ENCODE data around the gene INHBA.

The INHBA gene

DNA sequence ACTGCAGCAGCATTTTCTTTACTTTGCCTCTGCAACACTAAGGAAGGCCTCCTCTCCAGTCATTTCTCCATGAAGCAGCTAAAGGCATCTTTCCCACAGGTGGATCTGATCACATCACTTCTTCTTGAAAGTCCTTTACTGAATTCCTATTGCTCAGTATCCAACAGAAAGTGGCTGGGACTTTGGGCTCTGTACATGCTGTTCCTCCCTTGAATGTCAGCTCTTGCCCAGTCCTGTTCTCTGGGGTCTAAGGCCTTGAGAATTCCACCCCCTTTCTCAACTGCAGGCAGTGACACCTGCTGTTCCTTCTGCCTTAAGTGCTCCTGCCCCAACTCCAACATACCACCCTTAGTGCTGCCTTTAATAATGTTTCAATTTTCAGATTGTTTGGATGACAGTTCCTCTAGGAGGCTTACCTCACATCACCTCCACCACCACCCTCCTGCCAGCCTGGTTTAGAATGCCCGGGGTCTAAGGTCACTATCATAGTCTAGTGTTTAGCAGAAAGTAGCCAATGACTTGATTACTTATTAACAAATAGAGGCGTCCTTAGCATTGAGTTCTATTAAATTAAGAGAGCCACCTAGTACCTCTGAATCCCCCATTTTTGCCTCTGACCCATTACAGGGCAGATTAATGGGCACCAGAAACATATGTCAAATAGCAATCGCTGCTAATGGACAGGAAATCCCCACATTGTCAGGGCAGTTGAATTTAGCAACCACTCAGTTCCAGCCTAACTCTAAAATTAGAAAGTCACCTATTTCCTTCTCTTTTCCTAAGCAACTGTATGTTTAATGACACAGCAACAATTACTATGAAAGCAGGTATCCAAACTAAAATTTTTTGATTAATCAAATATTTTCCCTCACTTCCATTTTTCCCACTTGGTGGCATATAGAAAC lies 11.4 kb downstream of the INHBA start:
- TF ChIP-seq CTCF (IDR thresholded peaks at IDR 0.05; ENCODE audit: low read depth, low read length, poor library complexity, severe bottlenecking) (no peak), EZH2phosphoT487 (IDR thresholded peaks at IDR 0.05; ENCODE audit: borderline replicate concordance, low read length) (no peak)
- Histone ChIP-seq H3K9me2 (replicated peaks; ENCODE audit: control insufficient read depth, low read length) (no peaks in the 10 kb centered on the region), H3K27ac (ENCODE audit: low read depth, low read length) (no peak overlapping the region), H3K4me3 (ENCODE audit: low read length) (no peak overlapping the region), H3K4me2 (ENCODE audit: low read length) (no peak overlapping the region), H3K4me1 (ENCODE audit: control insufficient read depth, low read length) (no peaks in the 10 kb centered on the region), H3K79me2 (ENCODE audit: control insufficient read depth, low read length) (no peaks in the 10 kb centered on the region), H3K9me3 (ENCODE audit: control insufficient read depth, insufficient read depth, low read length) (no peaks in the 10 kb centered on the region), H3K36me3 (ENCODE audit: control insufficient read depth, low read length) (no peaks in the 10 kb centered on the region), H4K20me1 (ENCODE audit: control insufficient read depth, insufficient read depth, low read depth, low read length) (no peaks in the 10 kb centered on the region), H3K27me3 (ENCODE audit: control insufficient read depth, low read length) (no peaks in the 10 kb centered on the region), H3F3A (ENCODE audit: control insufficient read depth, insufficient read depth) (no peaks in the 10 kb centered on the region)

DNA sequence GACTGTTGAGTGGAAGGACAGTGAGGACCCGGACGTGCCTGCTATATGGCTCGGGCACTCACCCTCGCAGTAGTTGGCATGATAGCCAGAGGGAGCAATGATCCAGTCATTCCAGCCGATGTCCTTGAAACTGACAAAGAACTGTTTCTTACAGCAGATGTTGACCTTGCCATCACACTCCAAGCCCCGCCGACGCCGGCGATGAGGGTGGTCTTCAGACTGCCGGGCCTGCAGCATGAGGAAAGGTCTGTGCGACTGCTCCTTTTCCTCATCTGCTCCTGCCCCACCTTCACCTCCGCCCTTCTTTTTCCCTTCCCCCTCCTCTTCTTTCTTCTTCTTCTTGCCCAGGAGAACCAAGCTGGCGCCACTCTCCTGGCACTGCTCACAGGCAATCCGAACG lies 13.1 kb downstream of the INHBA start:
- Histone ChIP-seq H3K4me2 (ENCODE audit: low read length) (no peak overlapping the region), H3K9me3 (ENCODE audit: control insufficient read depth, insufficient read depth, low read length) (no peaks in the 10 kb centered on the region), H3F3A (ENCODE audit: control insufficient read depth, insufficient read depth) (no peaks in the 10 kb centered on the region), H3K36me3 (ENCODE audit: control insufficient read depth, low read length) (no peaks in the 10 kb centered on the region), H4K20me1 (ENCODE audit: control insufficient read depth, insufficient read depth, low read depth, low read length) (no peaks in the 10 kb centered on the region), H3K27ac (ENCODE audit: low read depth, low read length) (no peak overlapping the region), H3K27me3 (ENCODE audit: control insufficient read depth, low read length) (no peaks in the 10 kb centered on the region), H3K79me2 (ENCODE audit: control insufficient read depth, low read length) (no peaks in the 10 kb centered on the region), H3K4me1 (ENCODE audit: control insufficient read depth, low read length) (no peaks in the 10 kb centered on the region), H3K9me2 (replicated peaks; ENCODE audit: control insufficient read depth, low read length) (no peaks in the 10 kb centered on the region), H3K4me3 (ENCODE audit: low read length) (no peak overlapping the region)
- TF ChIP-seq CTCF (IDR thresholded peaks at IDR 0.05; ENCODE audit: low read depth, low read length, poor library complexity, severe bottlenecking) (no peak), EZH2phosphoT487 (IDR thresholded peaks at IDR 0.05; ENCODE audit: borderline replicate concordance, low read length) (no peak)

GRCh38 chr7:41688906-41689305 lies 14.0 kb downstream of the INHBA start:
- no peak overlapping the region for H3K4me3 ChIP-seq (ENCODE audit: low read length)
- TF ChIP-seq CTCF (IDR thresholded peaks at IDR 0.05; ENCODE audit: low read depth, low read length, poor library complexity, severe bottlenecking) (no peak), EZH2phosphoT487 (IDR thresholded peaks at IDR 0.05; ENCODE audit: borderline replicate concordance, low read length) (no peak)
- no peaks in the 10 kb centered on the region for H4K20me1 ChIP-seq (ENCODE audit: control insufficient read depth, insufficient read depth, low read depth, low read length)
- H3K9me3 ChIP-seq (ENCODE audit: control insufficient read depth, insufficient read depth, low read length) = no peaks in the 10 kb centered on the region
- no peaks in the 10 kb centered on the region for H3K79me2 ChIP-seq (ENCODE audit: control insufficient read depth, low read length)
- no peaks in the 10 kb centered on the region for H3K9me2 ChIP-seq (replicated peaks; ENCODE audit: control insufficient read depth, low read length)
- H3K4me1 ChIP-seq (ENCODE audit: control insufficient read depth, low read length) = no peaks in the 10 kb centered on the region
- H3K36me3 ChIP-seq (ENCODE audit: control insufficient read depth, low read length) = no peaks in the 10 kb centered on the region
- H3K27ac ChIP-seq (ENCODE audit: low read depth, low read length) = no peak overlapping the region
- H3F3A ChIP-seq (ENCODE audit: control insufficient read depth, insufficient read depth) = no peaks in the 10 kb centered on the region
- no peaks in the 10 kb centered on the region for H3K27me3 ChIP-seq (ENCODE audit: control insufficient read depth, low read length)
- no peak overlapping the region for H3K4me2 ChIP-seq (ENCODE audit: low read length)
